Kidney epithelial cell (primary cell): ENCODE data around the gene SMIM20. TPM values are rescaled to one million over a fixed set of nuclear protein-coding genes. Genes with fewer than 3 reads are reported as not detected.

Experiments used
- DNase-seq: peaks from one replicate; pipeline ENCODE4 v3.0.0-alpha.2; 2010; ENCODE audit warnings: low read depth
- H3K27me3 ChIP-seq: 2 replicates; pipeline ENCODE4 v1.6.0; 2011; ENCODE audit warnings: low read length; ENCODE audit not compliant: control insufficient read depth, insufficient read depth
- H3K36me3 ChIP-seq: 2 replicates; pipeline ENCODE4 v1.5.1; 2011; ENCODE audit warnings: low read length; ENCODE audit not compliant: control insufficient read depth, insufficient read depth
- H3K4me3 ChIP-seq: 2 replicates; pipeline ENCODE4 v1.5.1; 2011; ENCODE audit warnings: low read depth, mild to moderate bottlenecking, control low read depth, low read length
- CTCF ChIP-seq: IDR thresholded peaks from 2 replicates; pipeline ENCODE4 v1.5.1; 2011; ENCODE audit warnings: mild to moderate bottlenecking, moderate library complexity, low read length, control low read depth, inconsistent platforms; ENCODE audit not compliant: insufficient read depth, poor library complexity, severe bottlenecking
- total RNA-seq: library from RNA; depleted of rRNA; stranded (reverse); fragments of >200 nt; gene quantifications from 2 replicates; pipeline ENCODE4 v1.2.3, GENCODE V29; 2015

Gene SMIM20
- total RNA-seq, 1 donor from 2014 or later, result 50.0 TPM

DNA sequence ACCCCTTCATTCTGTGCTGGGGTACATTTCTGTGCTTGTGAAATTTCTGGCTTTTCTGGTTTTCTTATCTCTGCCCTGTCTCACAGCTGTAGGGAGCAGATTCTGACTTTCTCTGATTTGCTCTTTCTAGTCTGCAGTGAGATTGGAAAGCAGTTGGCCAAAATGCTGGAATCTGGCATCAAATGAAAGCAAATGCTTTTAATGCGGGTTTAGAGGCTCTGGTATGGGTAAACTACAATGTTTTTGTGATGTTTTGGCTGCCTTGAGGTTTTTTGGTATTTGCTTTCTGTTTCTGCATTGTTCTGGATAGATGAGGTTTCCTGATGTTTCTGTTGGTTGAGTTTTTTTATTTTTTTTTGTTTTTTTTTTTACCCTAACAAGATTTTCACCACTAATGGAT lies 23.8 kb downstream of the SMIM20 start:
- no peak for TF ChIP-seq CTCF
- no peaks in the 10 kb centered on the region for H3K36me3 ChIP-seq
- H3K27me3 ChIP-seq, result no peaks in the 10 kb centered on the region
- H3K4me3 ChIP-seq, result no peak overlapping the region
- DNase-seq, result no peak

- H3K27me3 ChIP-seq, result no peaks in the 10 kb centered on the region
- no peaks in the 10 kb centered on the region for H3K36me3 ChIP-seq
- no peak for TF ChIP-seq CTCF
- H3K4me3 ChIP-seq, result no peak overlapping the region
- DNase-seq, result no peak
These were observed 24.3 kb downstream of the SMIM20 start for GRCh38 chr4:25938366-25938765.

- Histone ChIP-seq H3K27me3 (no peaks in the 10 kb centered on the region), H3K36me3 (no peaks in the 10 kb centered on the region), H3K4me3 (no peak overlapping the region)
- no peak for TF ChIP-seq CTCF
- peak; percentile 57 for DNase-seq
These were observed 24.8 kb downstream of the SMIM20 start for GRCh38 chr4:25938787-25939186.

GRCh38 chr4:25939330-25939729 lies 25.3 kb downstream of the SMIM20 start:
- DNase-seq, result no peak
- Histone ChIP-seq H3K4me3 (no peak overlapping the region), H3K36me3 (no peaks in the 10 kb centered on the region), H3K27me3 (no peaks in the 10 kb centered on the region)
- no peak for TF ChIP-seq CTCF

DNA sequence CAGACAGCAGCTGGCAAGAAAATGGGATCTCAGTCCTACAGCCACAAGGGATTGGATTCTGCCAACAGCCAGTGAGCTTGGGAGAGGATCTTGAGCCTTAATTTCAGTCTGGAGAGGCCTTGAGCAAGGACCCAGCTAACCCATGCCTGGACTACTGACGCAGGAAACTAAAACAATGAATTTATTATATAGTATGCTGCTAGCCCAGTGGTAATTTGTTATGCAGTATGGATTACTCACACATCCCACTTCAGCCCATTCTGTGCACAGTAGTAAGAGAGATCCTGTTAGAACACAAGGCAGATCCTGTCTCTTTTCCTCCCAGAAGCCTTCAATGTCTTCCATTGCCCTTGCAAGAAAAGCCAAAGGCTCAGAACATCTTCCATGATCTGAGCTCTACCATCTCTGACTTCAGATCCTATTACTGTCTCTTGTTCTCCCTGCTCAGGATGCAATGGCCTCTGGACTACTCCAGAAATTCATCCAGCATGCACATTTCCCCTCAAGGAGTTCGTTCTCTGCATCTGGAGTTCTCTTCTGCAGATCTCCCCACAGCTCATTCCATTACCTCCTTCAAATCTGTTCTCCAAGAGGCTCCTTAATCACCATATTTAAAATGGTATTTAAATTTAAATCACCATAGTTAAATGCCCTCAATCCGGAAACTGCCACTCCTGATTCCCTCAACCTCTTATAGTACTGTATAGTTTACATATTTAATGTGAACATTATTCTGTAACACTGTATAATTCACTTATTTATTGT lies 27.6 kb downstream of the SMIM20 start:
- DNase-seq, result no peak
- Histone ChIP-seq H3K4me3 (no peak overlapping the region), H3K27me3 (no peaks in the 10 kb centered on the region), H3K36me3 (no peaks in the 10 kb centered on the region)
- TF ChIP-seq CTCF, result no peak

DNA sequence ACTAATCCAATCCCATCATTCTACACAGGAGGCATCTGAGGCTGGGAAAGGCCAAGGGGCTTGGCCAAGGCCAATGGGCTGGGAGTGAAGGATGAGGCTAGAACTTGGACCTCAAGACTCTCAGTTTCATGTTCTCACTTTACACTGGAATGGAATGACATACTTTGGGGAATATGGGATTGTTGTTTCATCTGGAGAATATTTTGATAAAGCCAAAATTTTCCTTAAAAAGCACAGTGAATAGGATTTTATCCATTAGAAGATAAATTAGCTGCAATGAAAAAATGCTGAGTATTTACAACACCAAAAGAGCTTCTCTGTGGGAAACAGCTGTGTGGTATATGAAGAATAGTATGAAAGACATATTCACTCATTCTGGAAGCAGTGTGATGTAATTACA lies 29.3 kb downstream of the SMIM20 start:
- DNase-seq, result no peak
- no peak overlapping the region for H3K4me3 ChIP-seq
- no peaks in the 10 kb centered on the region for H3K36me3 ChIP-seq
- H3K27me3 ChIP-seq, result no peaks in the 10 kb centered on the region
- TF ChIP-seq CTCF, result no peak
